Neural progenitor cell (in vitro differentiated cells): Measurements from ENCODE around the gene NPIPB12.
"Not testable (repeated sequence)": the region's sequence is repeated elsewhere in the genome, so short reads cannot be mapped to it uniquely, and the experiment has no call there.

Experiments used
- EZH2 ChIP-seq: fragments of 200-600 bp; sonication (generic); IDR thresholded peaks from 2 replicates; pipeline ENCODE4 v1.6.1; 2017; ENCODE audit warnings: antibody characterized with exemption, mild to moderate bottlenecking, moderate library complexity
- EZH2phosphoT487 ChIP-seq: fragments of 200-600 bp; sonication (generic); IDR thresholded peaks from 2 replicates; pipeline ENCODE4 v1.6.1; 2017; ENCODE audit warnings: antibody characterized with exemption

DNA sequence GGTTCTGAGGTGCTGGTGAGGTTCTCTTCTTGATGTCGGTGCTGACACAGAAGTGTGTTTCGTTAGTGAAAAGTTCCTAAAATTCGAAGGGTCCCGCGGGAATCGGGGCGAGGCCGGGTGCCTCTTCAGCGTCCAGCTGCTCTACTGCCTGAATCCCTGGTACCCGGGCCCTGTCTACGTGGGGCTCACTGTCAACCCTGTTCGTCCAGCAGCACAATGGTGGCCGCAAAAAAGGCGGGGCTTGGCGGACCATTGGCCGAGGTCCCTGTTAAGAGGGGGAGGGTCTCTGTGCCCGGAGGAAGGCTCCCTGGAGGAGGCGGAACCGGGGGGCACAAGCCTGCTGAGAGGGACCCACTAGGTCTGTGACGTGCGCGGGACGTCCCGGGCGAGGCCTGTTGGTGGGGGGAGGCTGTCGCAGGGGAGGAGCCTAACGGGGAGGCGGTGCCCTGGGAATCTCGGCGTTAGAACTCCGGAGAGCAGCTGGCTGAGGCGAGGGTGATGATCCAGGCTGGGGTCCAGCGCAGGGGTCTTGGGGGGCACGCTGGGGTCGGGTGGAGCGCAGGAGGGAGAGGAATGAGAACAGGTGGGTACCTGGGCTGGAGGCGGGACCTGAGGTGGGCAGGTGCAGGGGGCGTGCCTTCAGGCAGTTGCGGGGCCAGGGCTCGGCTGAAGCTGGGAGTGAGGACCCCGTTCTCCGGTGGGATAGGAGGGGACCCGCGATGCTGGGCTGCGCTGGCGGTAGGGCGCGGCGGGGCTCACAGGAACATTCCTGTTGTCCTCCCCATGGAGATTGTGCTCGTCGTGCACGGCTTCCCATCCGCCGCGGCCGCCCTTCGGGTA lies 40.0 kb downstream of the NPIPB12 start:
- TF ChIP-seq EZH2phosphoT487, EZH2: not testable (repeated sequence)
